ENCODE data around the gene SBF2. TPM values are rescaled to one million over a fixed set of nuclear protein-coding genes. Genes with fewer than 3 reads are reported as not detected.

The SBF2 gene
- total and polyA plus RNA-seq, 7 experiments from 2014 or later: 4.2 to 35.2 (median 13.3) TPM

GRCh38 chr11:10051868-10052586 lies 242.0 kb downstream of the SBF2 start:
- intact Hi-C loops (cut with micrococcal nuclease): no loop called here
- H3K27ac Mint-ChIP-seq: no peak overlapping the region
- POLR2A ChIA-PET: no interaction called here
- H3K27ac ChIP-seq (ENCODE audit: low read depth, low read length): no peak overlapping the region
- no peaks in the 10 kb centered on the region for H3K27me3 Mint-ChIP-seq
- no peak for DNase-seq
- H3K4me1 ChIP-seq (ENCODE audit: control insufficient read depth in 2 of 2, insufficient read depth in 2 of 2, low read length in 2 of 2): no peaks in the 10 kb centered on the region
- H3K9me3 Mint-ChIP-seq: peaks cover 0 to 16% (median 9%) of the 10 kb centered on the region in 11 donors
- no peaks in the 10 kb centered on the region for H3K4me1 Mint-ChIP-seq
- no peaks in the 10 kb centered on the region for H3K36me3 ChIP-seq (ENCODE audit: control insufficient read depth in 2 of 3, insufficient read depth in 3 of 3, low read length in 3 of 3)
- no peak overlapping the region for H3K4me3 Mint-ChIP-seq
- no peaks in the 10 kb centered on the region for H3K27me3 ChIP-seq (ENCODE audit: control insufficient read depth in 2 of 2, insufficient read depth in 2 of 2, low read length in 2 of 2)
- ATAC-seq: no peak
- H3K4me3 ChIP-seq (ENCODE audit: low read length): no peak overlapping the region
- CTCF ChIA-PET: no interaction called here
- H3K36me3 Mint-ChIP-seq: peaks cover 0 to 18% (median 6%) of the 10 kb centered on the region in 5 donors
- peaks cover 0 to 4% (median 0%) of the 10 kb centered on the region in 3 experiments for H3K9me3 ChIP-seq (ENCODE audit: control insufficient read depth in 2 of 3, low read length in 3 of 3)

GRCh38 chr11:10050561-10050960 lies 243.5 kb downstream of the SBF2 start:
- Histone ChIP-seq H3K4me3 (ENCODE audit: low read length) (no peak overlapping the region), H3K36me3 (ENCODE audit: control insufficient read depth in 2 of 3, insufficient read depth in 3 of 3, low read length in 3 of 3) (no peaks in the 10 kb centered on the region), H3K4me1 (ENCODE audit: control insufficient read depth in 2 of 2, insufficient read depth in 2 of 2, low read length in 2 of 2) (no peaks in the 10 kb centered on the region), H3K27me3 (ENCODE audit: control insufficient read depth in 2 of 2, insufficient read depth in 2 of 2, low read length in 2 of 2) (no peaks in the 10 kb centered on the region), H3K27ac (ENCODE audit: low read depth, low read length) (no peak overlapping the region), H3K9me3 (ENCODE audit: control insufficient read depth in 2 of 3, low read length in 3 of 3) (no peaks in the 10 kb centered on the region)
- H3K9me3 Mint-ChIP-seq: peaks cover 0 to 23% (median 8%) of the 10 kb centered on the region in 11 donors
- H3K27ac Mint-ChIP-seq: no peak overlapping the region
- intact Hi-C loops (cut with micrococcal nuclease): no loop called here
- peaks cover 0 to 14% (median 4%) of the 10 kb centered on the region in 5 donors for H3K36me3 Mint-ChIP-seq
- H3K4me3 Mint-ChIP-seq: no peak overlapping the region
- ChIA-PET CTCF (no interaction called here), POLR2A (no interaction called here)
- DNase-seq (no peak), ATAC-seq (no peak)
- no peaks in the 10 kb centered on the region for H3K27me3 Mint-ChIP-seq
- no peaks in the 10 kb centered on the region for H3K4me1 Mint-ChIP-seq

- Mint-ChIP-seq H3K4me3 (no peak overlapping the region), H3K9me3 (peaks cover 0 to 31% (median 9%) of the 10 kb centered on the region in 11 donors)
- intact Hi-C loops (cut with micrococcal nuclease): no loop called here
Measured at GRCh38 chr11:10049756-10050155, 244.3 kb downstream of the SBF2 start.

GRCh38 chr11:10048350-10048749 lies 245.7 kb downstream of the SBF2 start:
- no peak overlapping the region for H3K27ac Mint-ChIP-seq

More at GRCh38 chr11:10049756-10050155, 244.3 kb downstream of the SBF2 start:
- ATAC-seq (no peak), DNase-seq (no peak)
- ChIA-PET POLR2A (no interaction called here), CTCF (no interaction called here)
- Histone ChIP-seq H3K27me3 (ENCODE audit: control insufficient read depth in 2 of 2, insufficient read depth in 2 of 2, low read length in 2 of 2) (no peaks in the 10 kb centered on the region), H3K36me3 (ENCODE audit: control insufficient read depth in 2 of 3, insufficient read depth in 3 of 3, low read length in 3 of 3) (no peaks in the 10 kb centered on the region), H3K9me3 (ENCODE audit: control insufficient read depth in 2 of 3, low read length in 3 of 3) (peaks cover 0 to 3% (median 2%) of the 10 kb centered on the region in 3 experiments), H3K4me1 (ENCODE audit: control insufficient read depth in 2 of 2, insufficient read depth in 2 of 2, low read length in 2 of 2) (no peaks in the 10 kb centered on the region), H3K4me3 (ENCODE audit: low read length) (no peak overlapping the region), H3K27ac (ENCODE audit: low read depth, low read length) (no peak overlapping the region)
- no peak overlapping the region for H3K27ac Mint-ChIP-seq
- H3K4me1 Mint-ChIP-seq: no peaks in the 10 kb centered on the region
- H3K36me3 Mint-ChIP-seq: peaks cover 0 to 9% (median 5%) of the 10 kb centered on the region in 5 donors
- no peaks in the 10 kb centered on the region for H3K27me3 Mint-ChIP-seq

GRCh38 chr11:10044618-10045017 lies 249.4 kb downstream of the SBF2 start:
- ChIA-PET POLR2A (no interaction called here), CTCF (no interaction called here)
- intact Hi-C loops (cut with micrococcal nuclease): no loop called here
- no peak for ATAC-seq
- peaks cover 0 to 44% (median 30%) of the 10 kb centered on the region in 5 donors for H3K36me3 Mint-ChIP-seq
- Histone ChIP-seq H3K4me1 (ENCODE audit: control insufficient read depth in 2 of 2, insufficient read depth in 2 of 2, low read length in 2 of 2) (no peaks in the 10 kb centered on the region), H3K27ac (ENCODE audit: low read depth, low read length) (no peak overlapping the region), H3K27me3 (ENCODE audit: control insufficient read depth in 2 of 2, insufficient read depth in 2 of 2, low read length in 2 of 2) (no peaks in the 10 kb centered on the region), H3K4me3 (ENCODE audit: low read length) (no peak overlapping the region), H3K9me3 (ENCODE audit: control insufficient read depth in 2 of 3, low read length in 3 of 3) (peaks cover 0 to 11% (median 6%) of the 10 kb centered on the region in 3 experiments), H3K36me3 (ENCODE audit: control insufficient read depth in 2 of 3, insufficient read depth in 3 of 3, low read length in 3 of 3) (peaks cover 0 to 7% (median 0%) of the 10 kb centered on the region in 3 experiments)
- peaks cover 0 to 2% (median 0%) of the 10 kb centered on the region in 7 donors for H3K4me1 Mint-ChIP-seq
- peaks cover 0 to 58% (median 17%) of the 10 kb centered on the region in 11 donors for H3K9me3 Mint-ChIP-seq
- H3K27me3 Mint-ChIP-seq: no peaks in the 10 kb centered on the region
- no peak overlapping the region for H3K4me3 Mint-ChIP-seq
- H3K27ac Mint-ChIP-seq: no peak overlapping the region
- no peak for DNase-seq

More at GRCh38 chr11:10048350-10048749, 245.7 kb downstream of the SBF2 start:
- Histone ChIP-seq H3K9me3 (ENCODE audit: control insufficient read depth in 2 of 3, low read length in 3 of 3) (peaks cover 0 to 11% (median 6%) of the 10 kb centered on the region in 3 experiments), H3K27me3 (ENCODE audit: control insufficient read depth in 2 of 2, insufficient read depth in 2 of 2, low read length in 2 of 2) (no peaks in the 10 kb centered on the region), H3K4me3 (ENCODE audit: low read length) (no peak overlapping the region), H3K4me1 (ENCODE audit: control insufficient read depth in 2 of 2, insufficient read depth in 2 of 2, low read length in 2 of 2) (no peaks in the 10 kb centered on the region), H3K36me3 (ENCODE audit: control insufficient read depth in 2 of 3, insufficient read depth in 3 of 3, low read length in 3 of 3) (no peaks in the 10 kb centered on the region), H3K27ac (ENCODE audit: low read depth, low read length) (no peak overlapping the region)
- H3K4me1 Mint-ChIP-seq: no peaks in the 10 kb centered on the region
- H3K27me3 Mint-ChIP-seq: no peaks in the 10 kb centered on the region
- no peak for ATAC-seq
- intact Hi-C loops (cut with micrococcal nuclease): no loop called here
- ChIA-PET POLR2A (no interaction called here), CTCF (interaction anchor here (0.6 kb wide), 1 partner anchor 247 kb away, joined by 3 read pairs; no protein-coding TSS in a partner anchor)
- H3K4me3 Mint-ChIP-seq: no peak overlapping the region
- DNase-seq: no peak
- peaks cover 0 to 44% (median 16%) of the 10 kb centered on the region in 11 donors for H3K9me3 Mint-ChIP-seq
- peaks cover 0 to 15% (median 6%) of the 10 kb centered on the region in 5 donors for H3K36me3 Mint-ChIP-seq

GRCh38 chr11:10042699-10043098 lies 251.3 kb downstream of the SBF2 start:
- ATAC-seq (no peak), DNase-seq (no peak)
- H3K9me3 Mint-ChIP-seq: peaks cover 0 to 53% (median 15%) of the 10 kb centered on the region in 11 donors
- peaks cover 0 to 11% (median 6%) of the 10 kb centered on the region in 3 experiments for H3K9me3 ChIP-seq (ENCODE audit: control insufficient read depth in 2 of 3, low read length in 3 of 3)
- H3K4me3 ChIP-seq (ENCODE audit: low read length): no peak overlapping the region
- H3K36me3 Mint-ChIP-seq: peaks cover 0 to 42% (median 35%) of the 10 kb centered on the region in 5 donors
- no peaks in the 10 kb centered on the region for H3K27me3 ChIP-seq (ENCODE audit: control insufficient read depth in 2 of 2, insufficient read depth in 2 of 2, low read length in 2 of 2)
- H3K27ac ChIP-seq (ENCODE audit: low read depth, low read length): no peak overlapping the region
- ChIA-PET CTCF (no interaction called here), POLR2A (no interaction called here)
- intact Hi-C loops (cut with micrococcal nuclease): no loop called here
- no peak overlapping the region for H3K4me3 Mint-ChIP-seq
- H3K4me1 ChIP-seq (ENCODE audit: control insufficient read depth in 2 of 2, insufficient read depth in 2 of 2, low read length in 2 of 2): no peaks in the 10 kb centered on the region
- no peak overlapping the region for H3K27ac Mint-ChIP-seq
- H3K36me3 ChIP-seq (ENCODE audit: control insufficient read depth in 2 of 3, insufficient read depth in 3 of 3, low read length in 3 of 3): peaks cover 0 to 7% (median 0%) of the 10 kb centered on the region in 3 experiments
- peaks cover 0 to 2% (median 0%) of the 10 kb centered on the region in 7 donors for H3K4me1 Mint-ChIP-seq
- H3K27me3 Mint-ChIP-seq: no peaks in the 10 kb centered on the region

Measured in naive thymus-derived CD4-positive, alpha-beta T cell (primary cell).